Hepatocyte (in vitro differentiated cells): ENCODE results near the gene APOL4. TPM values are rescaled to one million over a fixed set of nuclear protein-coding genes. Genes with fewer than 3 reads are reported as not detected.

Source experiments
- DNase-seq: peaks from one replicate; pipeline ENCODE4 v3.0.0-alpha.2; 2016; ENCODE audit warnings: low spot score
- H2AFZ ChIP-seq: fragments of 200-600 bp; sonication (generic); 2 replicates; pipeline ENCODE4 v1.6.0; 2016; ENCODE audit warnings: antibody characterized with exemption, mild to moderate bottlenecking
- H3K27ac ChIP-seq: fragments of 200-600 bp; sonication (generic); 2 replicates; pipeline ENCODE4 v1.5.1; 2016; ENCODE audit warnings: mild to moderate bottlenecking
- H3K27me3 ChIP-seq: fragments of 200-600 bp; sonication (generic); 2 replicates; pipeline ENCODE4 v1.6.1; 2016
- H3K36me3 ChIP-seq: fragments of 200-600 bp; sonication (generic); replicated peaks from 2 replicates; pipeline ENCODE4 v1.5.1; 2016; ENCODE audit warnings: low read depth; ENCODE audit not compliant: insufficient read depth
- H3K4me1 ChIP-seq: fragments of 200-600 bp; sonication (generic); 2 replicates; pipeline ENCODE4 v1.5.1; 2016; ENCODE audit warnings: mild to moderate bottlenecking, moderate library complexity; ENCODE audit not compliant: insufficient read depth
- H3K4me2 ChIP-seq: fragments of 200-600 bp; sonication (generic); 2 replicates; pipeline ENCODE4 v1.6.0; 2016
- H3K4me3 ChIP-seq: fragments of 200-600 bp; sonication (generic); 2 replicates; pipeline ENCODE4 v1.5.1; 2016; ENCODE audit warnings: mild to moderate bottlenecking
- H3K79me2 ChIP-seq: fragments of 200-600 bp; sonication (generic); 2 replicates; pipeline ENCODE4 v1.6.0; 2017; ENCODE audit warnings: mild to moderate bottlenecking
- H3K9me2 ChIP-seq: fragments of 200-600 bp; sonication (generic); replicated peaks from 2 replicates; pipeline ENCODE4 v1.6.0; 2017; ENCODE audit warnings: mild to moderate bottlenecking; ENCODE audit not compliant: insufficient read depth
- H3K9me3 ChIP-seq: fragments of 200-600 bp; sonication (generic); 2 replicates; pipeline ENCODE4 v1.5.1; 2016; ENCODE audit warnings: low read depth, mild to moderate bottlenecking
- H4K20me1 ChIP-seq: fragments of 200-600 bp; sonication (generic); 2 replicates; pipeline ENCODE4 v1.6.0; 2016; ENCODE audit warnings: mild to moderate bottlenecking; ENCODE audit not compliant: insufficient read depth, poor library complexity, severe bottlenecking
- EZH2 ChIP-seq: fragments of 200-600 bp; sonication (generic); IDR thresholded peaks from 2 replicates; pipeline ENCODE4 v1.6.1; 2016; ENCODE audit warnings: antibody characterized with exemption, mild to moderate bottlenecking, borderline replicate concordance
- EZH2phosphoT487 ChIP-seq: fragments of 200-600 bp; sonication (generic); IDR thresholded peaks from one replicate; pipeline ENCODE4 v1.6.1; 2018; ENCODE audit warnings: antibody characterized with exemption, mild to moderate bottlenecking, low read depth, moderate library complexity; ENCODE audit not compliant: unreplicated experiment, severe bottlenecking
- WGBS: methylation state at CpG from one replicate; pipeline ENCODE4 v1.1.6; 2016; ENCODE audit warnings: low lambda C conversion rate; ENCODE audit errors: missing lambda C conversion rate; 5-methylcytosine and 5-hydroxymethylcytosine counted together
- polyA plus RNA-seq: library from polyadenylated mRNA; unstranded; fragments of >200 nt; fragmentation: Nextera tagmentation; extraction: Ambion mirVana; gene quantifications from 2 replicates; pipeline ENCODE4 v1.2.1, GENCODE V29; 2016
- total RNA-seq: library from RNA; depleted of rRNA; stranded (reverse); fragments of >200 nt; gene quantifications from 2 replicates; pipeline ENCODE4 v1.2.3, GENCODE V29; 2014
- TF ChIP-seq, protein P1 (sequence below): fragments of 200-600 bp; sonication (generic); IDR thresholded peaks from 2 replicates; pipeline ENCODE4 v1.5.1; 2016; ENCODE audit warnings: antibody characterized with exemption, mild to moderate bottlenecking; ENCODE audit not compliant: poor library complexity

APOL4 gene
- total and polyA plus RNA-seq, 2 experiments from 2014 or later, result 0.97 to 2.8 TPM

DNA sequence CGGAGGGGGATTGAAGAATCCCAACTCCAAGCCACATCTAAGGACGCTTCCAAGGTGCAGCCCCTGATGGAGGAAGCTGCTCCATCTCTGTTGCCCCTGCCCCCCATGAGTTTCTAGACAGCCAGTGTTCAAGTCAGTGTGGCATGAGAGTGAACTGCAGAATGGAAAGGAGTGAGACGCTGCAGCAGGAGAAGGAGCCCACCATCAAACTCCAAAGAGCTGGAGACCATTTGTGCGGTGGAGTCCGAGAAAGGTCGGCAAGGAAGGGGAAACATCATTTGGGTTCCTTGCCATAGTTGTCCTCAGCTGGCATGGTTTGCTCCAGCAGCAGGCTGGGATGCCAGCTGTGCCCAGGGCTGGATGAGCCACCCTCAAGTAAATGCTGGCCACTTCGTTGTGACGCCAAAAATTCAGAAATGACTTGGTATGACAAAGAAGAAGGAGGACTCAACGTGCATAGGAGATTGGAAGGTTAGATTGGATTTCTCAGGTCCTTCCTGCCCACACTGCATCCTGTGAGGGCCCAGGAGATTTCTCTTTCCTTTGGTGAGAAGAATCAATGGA lies 21.4 kb upstream of the APOL4 start:
- Histone ChIP-seq H3K27ac (no peak overlapping the region), H3K4me1 (no peaks in the 10 kb centered on the region), H3K4me3 (no peak overlapping the region), H3K9me2 (no peaks in the 10 kb centered on the region), H2AFZ (no peak overlapping the region), H4K20me1 (no peaks in the 10 kb centered on the region), H3K27me3 (no peaks in the 10 kb centered on the region), H3K4me2 (no peak overlapping the region), H3K36me3 (no peaks in the 10 kb centered on the region), H3K79me2 (no peaks in the 10 kb centered on the region), H3K9me3 (no peaks in the 10 kb centered on the region)
- 96% methylated on average over 9 of the region's 9 CpGs for WGBS
- no peak for DNase-seq
- TF ChIP-seq, protein P1, sequence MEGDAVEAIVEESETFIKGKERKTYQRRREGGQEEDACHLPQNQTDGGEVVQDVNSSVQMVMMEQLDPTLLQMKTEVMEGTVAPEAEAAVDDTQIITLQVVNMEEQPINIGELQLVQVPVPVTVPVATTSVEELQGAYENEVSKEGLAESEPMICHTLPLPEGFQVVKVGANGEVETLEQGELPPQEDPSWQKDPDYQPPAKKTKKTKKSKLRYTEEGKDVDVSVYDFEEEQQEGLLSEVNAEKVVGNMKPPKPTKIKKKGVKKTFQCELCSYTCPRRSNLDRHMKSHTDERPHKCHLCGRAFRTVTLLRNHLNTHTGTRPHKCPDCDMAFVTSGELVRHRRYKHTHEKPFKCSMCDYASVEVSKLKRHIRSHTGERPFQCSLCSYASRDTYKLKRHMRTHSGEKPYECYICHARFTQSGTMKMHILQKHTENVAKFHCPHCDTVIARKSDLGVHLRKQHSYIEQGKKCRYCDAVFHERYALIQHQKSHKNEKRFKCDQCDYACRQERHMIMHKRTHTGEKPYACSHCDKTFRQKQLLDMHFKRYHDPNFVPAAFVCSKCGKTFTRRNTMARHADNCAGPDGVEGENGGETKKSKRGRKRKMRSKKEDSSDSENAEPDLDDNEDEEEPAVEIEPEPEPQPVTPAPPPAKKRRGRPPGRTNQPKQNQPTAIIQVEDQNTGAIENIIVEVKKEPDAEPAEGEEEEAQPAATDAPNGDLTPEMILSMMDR, result no peak
- no peak for TF ChIP-seq EZH2phosphoT487
- no peak for TF ChIP-seq EZH2

DNA sequence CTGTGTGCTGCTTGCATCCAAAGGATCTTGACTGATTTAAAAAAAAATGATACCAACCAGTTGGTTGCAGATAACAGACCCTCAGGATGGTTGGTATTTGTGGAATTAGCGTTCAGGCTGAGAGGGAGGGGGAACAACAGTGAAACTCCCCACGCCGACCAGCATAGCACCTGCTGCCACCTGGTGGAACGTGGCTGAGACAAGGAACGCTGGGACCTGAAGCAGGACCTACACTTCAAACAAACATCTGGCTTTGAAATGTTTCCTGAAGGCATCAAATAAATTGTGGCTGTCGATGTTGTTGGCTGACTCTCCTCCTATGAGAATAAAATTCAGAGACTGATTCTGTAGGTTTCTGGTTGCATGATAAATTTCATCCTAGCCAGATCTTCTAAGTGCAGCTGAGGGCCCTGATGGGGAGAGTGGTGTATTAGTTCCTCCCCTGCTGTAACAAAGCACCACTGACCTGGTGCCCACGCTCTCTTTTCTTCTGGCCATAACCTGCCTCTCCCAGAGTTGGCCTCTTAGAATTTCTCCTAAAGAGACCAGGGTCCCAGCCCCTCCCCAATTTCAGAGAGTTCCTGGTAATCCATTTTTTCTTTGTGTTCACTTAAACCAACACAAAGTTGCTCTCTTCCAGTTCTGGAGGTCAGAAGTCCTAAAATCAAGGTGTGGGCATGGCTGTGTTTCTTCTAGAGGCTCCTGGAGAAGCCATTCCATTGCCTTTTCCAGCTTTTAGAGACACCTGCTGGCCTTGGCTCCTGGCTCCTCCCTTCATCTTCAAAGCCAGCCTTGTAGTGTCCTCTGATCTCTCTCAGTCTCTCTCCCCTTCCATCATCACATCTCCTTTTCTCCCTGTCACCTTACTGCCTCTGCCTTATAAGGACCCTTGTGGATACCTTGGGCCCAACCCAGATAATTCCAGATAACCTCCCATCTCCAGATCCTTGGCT lies 20.5 kb upstream of the APOL4 start:
- Histone ChIP-seq H3K36me3 (no peaks in the 10 kb centered on the region), H3K79me2 (no peaks in the 10 kb centered on the region), H4K20me1 (no peaks in the 10 kb centered on the region), H3K4me2 (peak overlapping the region; percentile 47), H2AFZ (no peak overlapping the region), H3K27ac (no peak overlapping the region), H3K9me2 (no peaks in the 10 kb centered on the region), H3K9me3 (no peaks in the 10 kb centered on the region), H3K4me3 (no peak overlapping the region), H3K27me3 (no peaks in the 10 kb centered on the region), H3K4me1 (no peaks in the 10 kb centered on the region)
- WGBS, result 13% methylated on average over 7 of the region's 7 CpGs
- no peak for TF ChIP-seq EZH2phosphoT487
- TF ChIP-seq, protein P1, result peak; percentile 80
- TF ChIP-seq EZH2, result no peak
- peak; percentile 84 for DNase-seq

DNA sequence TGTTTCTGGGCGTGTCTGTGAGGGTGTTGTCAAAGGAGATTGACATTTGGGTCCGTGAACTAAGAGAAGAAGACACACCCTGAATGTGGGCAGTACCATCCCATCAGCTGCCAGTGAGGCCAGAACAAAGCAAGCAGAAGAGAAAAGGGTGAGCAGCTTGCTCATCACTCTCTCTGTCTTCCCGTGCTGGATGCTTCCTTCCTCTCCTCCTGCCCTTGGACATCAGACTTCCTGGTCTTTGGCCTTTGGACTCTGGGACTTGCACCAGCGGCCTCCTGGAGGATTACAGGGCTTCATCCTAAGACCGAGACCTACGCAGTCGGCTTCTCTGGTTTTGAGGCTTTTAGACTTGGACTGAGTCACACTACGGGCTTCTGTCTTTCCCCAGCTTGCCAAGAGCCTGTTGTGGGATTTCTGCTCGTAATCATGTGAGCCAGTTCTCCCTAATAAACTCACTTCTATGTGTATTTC lies 18.9 kb upstream of the APOL4 start:
- no peaks in the 10 kb centered on the region for H3K27me3 ChIP-seq
- no peaks in the 10 kb centered on the region for H3K9me2 ChIP-seq
- H3K79me2 ChIP-seq, result no peaks in the 10 kb centered on the region
- H3K4me2 ChIP-seq, result peak overlapping the region; percentile 12
- TF ChIP-seq EZH2phosphoT487, result no peak
- TF ChIP-seq, protein P1, result no peak
- no peak for TF ChIP-seq EZH2
- H3K9me3 ChIP-seq, result no peaks in the 10 kb centered on the region
- H2AFZ ChIP-seq, result peak overlapping the region; percentile 8
- H3K4me3 ChIP-seq, result no peak overlapping the region
- peak overlapping the region; percentile 15 for H3K27ac ChIP-seq
- H3K36me3 ChIP-seq, result no peaks in the 10 kb centered on the region
- 41% methylated on average over 9 of the region's 9 CpGs for WGBS
- DNase-seq, result peak; percentile 54
- no peaks in the 10 kb centered on the region for H3K4me1 ChIP-seq
- no peaks in the 10 kb centered on the region for H4K20me1 ChIP-seq
